Body of pancreas (tissue), 4 donors: ENCODE data around the gene PCCA.

Experiments used
- CTCF ChIP-seq, 7 experiments: fragments of 450-650 bp in 4 of 7; fragments of 200-600 bp in 3 of 7; sonication (generic) in 3 of 7; IDR thresholded peaks; one replicate each; pipeline ENCODE4 v1.5.1; 2016 to 2019; ENCODE audit warnings: antibody characterized with exemption in 7 of 7
- POLR2A ChIP-seq, 3 donors: fragments of 450-650 bp; IDR thresholded peaks; one replicate each; pipeline ENCODE4 v1.6.1; 2016; ENCODE audit warnings: antibody characterized with exemption in 3 of 3, mild to moderate bottlenecking in 2 of 3

- TF ChIP-seq CTCF (IDR thresholded peaks at IDR 0.05) (peak in 1 of 7 experiments; percentile 14), POLR2A (IDR thresholded peaks at IDR 0.05) (peak in 2 of 3 donors; percentile 36 to 39)
These were observed 444.7 kb downstream of the PCCA start for GRCh38 chr13:100533588-100534041.
